Fibroblast of skin of scalp (primary cell): ENCODE measurements around the gene CD34.
A peak's percentile ranks its signal among the peaks of the same experiment; 100 is the strongest.
"Not testable (repeated sequence)": the region's sequence is repeated elsewhere in the genome, so short reads cannot be mapped to it uniquely, and the experiment has no call there.

Experiments used
- DNase-seq: peaks from one replicate; pipeline ENCODE4 v3.0.0-alpha.2; 2013

Gene CD34

DNA sequence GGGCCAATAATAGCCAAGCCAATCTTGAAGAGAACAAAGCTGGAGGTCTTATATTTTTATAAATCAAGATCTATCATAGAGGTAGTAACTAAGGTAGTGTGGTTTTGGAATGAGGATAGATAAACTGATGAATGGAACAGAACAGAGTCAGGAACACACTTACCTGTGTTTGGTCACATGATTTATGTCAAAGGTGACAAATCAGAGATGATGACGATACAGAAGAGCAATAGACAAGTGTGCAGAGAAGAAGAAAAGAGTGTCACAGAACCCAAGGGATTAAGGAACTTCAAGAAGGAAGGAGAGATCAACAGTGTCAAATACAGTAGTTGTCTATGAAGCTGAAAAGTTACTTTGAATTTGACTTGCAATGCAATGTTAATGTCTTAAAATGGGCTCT is 16.1 kb upstream of the CD34 start:
- DNase-seq = no peak

GRCh38 chr1:207925969-207926368 is 15.0 kb upstream of the CD34 start:
- not testable (repeated sequence) for DNase-seq

- peak; percentile 50 for DNase-seq
Measured at GRCh38 chr1:207925210-207925609, 14.3 kb upstream of the CD34 start.

DNA sequence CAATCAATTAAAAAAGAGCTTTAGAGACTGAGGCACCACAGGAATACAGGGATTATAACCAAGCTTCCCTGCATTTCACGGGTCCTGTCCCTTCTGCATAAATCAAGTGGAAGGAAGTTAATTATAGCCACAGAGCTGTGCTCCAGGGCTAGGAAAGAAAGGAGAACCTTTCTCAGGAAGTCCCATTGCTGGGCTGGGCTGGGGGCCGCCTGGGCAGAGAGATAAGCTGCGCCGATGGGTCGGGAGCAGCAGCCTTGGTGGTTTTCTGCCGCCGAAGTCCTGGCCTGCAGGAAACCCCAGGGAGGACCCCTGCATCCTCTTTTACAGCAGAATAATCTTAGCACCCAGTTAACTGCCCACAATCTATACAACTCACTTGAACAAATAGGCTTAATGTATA is 12.6 kb upstream of the CD34 start:
- DNase-seq = no peak

DNA sequence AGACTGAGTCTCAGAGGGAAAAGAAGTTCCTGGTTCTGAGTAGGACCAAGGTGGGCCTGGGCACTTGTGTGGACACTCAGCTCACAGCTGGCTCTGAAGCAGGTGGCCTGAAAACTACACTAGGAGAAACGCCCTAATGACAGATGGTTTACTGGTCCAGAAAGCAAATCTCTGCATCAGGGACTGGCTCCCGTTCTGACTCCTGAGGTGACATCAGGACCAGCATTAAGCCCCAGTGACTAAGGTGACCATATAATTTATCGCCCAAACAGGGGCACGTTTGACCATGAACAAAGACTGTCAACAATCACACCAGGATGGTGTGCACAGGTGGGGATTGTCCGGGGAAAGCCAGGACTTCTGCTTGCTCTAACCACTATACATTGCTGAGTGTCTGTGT is 12.2 kb upstream of the CD34 start:
- no peak for DNase-seq

DNA sequence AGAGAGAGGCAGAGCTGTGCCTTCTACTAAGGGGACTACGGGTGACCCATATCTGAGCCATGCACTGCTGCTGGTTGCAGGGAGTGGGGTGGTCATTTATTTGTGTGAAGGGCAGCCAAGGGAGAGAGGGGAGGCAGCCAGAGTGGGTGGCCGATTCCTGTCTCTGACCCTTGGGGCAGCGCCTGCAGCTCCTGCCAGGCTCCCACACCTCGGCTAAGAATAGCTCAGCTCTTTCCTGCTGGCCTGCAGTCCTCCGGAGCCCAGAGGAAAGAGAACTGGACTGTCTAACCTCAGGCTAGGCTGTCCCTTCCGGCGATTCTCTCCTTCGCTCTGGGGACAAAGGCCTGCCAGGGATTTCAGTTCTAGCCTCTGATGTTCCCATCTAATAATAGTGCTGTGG is 11.6 kb upstream of the CD34 start:
- no peak for DNase-seq

DNA sequence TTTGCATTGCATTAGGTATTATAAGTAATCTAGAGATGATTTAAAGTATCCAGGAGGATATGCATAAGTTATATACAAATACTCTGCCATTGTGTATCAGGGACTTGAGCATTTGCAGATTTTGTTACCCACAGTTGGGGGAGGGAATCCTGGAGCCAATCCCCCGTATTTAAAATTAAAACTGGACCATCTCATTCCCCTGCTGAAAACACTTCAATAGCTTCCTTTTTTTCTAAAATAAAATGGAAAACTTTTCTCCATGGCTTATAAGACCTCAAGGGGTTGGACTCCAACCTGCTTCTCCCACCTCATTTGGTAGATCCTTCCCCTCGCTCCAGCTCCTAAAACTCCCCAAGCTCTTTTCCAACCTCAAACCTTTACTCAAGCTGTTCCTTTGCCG is 10.4 kb upstream of the CD34 start:
- no peak for DNase-seq

- no peak for DNase-seq
Measured at GRCh38 chr1:207920444-207921021, 9.6 kb upstream of the CD34 start.

- peak; percentile 58 for DNase-seq
Measured at GRCh38 chr1:207919523-207920170, 8.7 kb upstream of the CD34 start.

DNA sequence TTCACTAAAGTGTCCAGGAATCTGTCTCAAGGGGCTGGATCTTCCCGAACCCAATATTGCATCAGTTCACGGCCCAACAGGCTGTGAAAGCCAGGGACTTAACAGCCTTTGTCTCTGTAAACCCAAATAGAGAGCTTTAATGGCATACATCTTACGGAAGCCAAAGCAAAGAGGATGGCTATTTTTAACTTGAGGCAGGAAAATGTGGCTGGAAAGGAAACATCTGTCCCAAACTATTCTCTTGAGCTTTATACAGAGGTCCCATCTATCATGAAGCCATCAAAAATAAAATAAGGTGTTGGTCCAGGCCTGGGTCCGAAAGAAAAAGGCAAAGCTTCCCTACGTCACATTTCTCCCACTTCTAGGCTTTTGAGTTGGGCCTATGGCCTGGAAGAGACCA is 7.7 kb upstream of the CD34 start:
- DNase-seq = no peak

DNA sequence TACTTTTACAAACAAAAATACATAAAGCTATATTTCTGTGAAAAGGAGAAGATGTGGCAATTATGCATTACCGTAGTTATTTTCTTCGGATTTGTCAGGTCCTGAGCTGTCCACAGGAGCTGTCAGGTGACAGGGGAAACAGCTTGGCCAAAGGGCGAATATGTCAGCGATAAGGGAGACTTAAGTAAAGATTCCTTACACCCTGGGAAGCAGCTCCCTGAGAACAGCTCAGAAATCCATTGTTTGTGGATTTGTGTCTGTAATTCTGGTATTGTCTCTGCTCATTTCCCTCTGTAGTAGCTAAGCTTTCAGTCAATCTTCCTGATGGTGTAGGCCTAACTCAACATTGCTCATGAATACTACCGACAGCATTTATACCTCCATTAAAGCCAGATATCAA is 7.1 kb upstream of the CD34 start:
- DNase-seq = no peak

GRCh38 chr1:207917080-207917479 is 6.2 kb upstream of the CD34 start:
- no peak for DNase-seq

DNA sequence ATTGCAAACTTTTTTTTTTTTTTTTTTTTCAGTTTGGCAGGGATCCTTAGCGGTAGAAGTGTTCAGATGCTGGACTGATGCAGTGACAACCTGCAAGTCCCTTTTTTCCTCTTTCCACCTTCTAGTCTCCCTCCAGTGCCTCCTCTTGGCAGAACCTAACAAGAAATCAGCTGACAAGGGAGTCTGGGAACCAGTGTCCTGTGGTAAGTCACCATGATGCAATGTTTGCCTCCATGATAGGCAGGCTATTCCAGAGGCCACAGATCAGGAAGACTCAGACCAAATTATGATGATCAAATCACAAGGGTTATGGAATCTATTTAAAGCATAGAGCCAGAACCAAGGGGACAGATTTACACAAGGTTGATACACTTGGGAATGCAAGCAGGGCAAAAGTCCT is 3.0 kb upstream of the CD34 start:
- no peak for DNase-seq

DNA sequence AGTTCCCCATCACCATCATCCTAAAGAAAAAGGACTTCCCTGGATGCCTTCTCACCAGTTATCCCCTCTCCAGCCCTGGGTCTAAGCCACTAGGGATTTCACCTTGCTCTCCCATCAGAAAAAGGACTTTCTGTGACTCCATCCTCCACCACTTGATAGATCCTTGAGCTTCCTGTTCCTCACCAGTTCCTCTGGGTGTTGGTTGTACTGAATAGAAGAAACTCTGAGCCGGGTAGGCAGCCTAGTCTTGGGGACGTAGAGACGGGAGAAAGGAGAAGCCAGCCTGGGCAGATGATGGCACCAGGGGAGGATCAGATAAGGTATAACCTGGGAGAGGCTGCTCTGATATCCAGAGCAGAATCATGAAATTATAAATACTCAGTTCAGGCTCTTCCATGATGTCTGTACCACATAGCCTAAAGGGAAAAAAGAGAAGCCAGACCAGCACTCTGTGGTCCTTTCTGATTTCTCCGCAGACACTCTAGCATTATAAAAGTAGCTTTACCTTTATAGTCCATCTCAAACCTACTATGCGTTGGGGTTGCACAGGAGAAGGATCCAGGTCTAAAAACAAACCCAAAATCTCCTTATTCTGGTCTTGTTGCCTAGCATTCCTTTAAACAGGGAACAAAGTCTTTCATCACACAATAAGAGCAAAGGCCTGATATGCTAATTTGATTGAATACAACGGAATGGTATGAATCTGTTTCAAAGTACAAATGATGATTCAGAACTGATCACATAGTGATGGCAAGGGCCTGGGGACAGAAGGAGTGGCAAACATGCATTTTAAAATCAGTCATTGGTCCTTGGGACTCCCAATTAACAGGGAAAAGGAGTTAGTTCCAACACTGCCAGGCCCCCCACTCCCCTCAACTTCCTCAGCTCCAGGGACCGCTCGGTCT is 1.2 kb upstream of the CD34 start:
- no peak for DNase-seq

DNA sequence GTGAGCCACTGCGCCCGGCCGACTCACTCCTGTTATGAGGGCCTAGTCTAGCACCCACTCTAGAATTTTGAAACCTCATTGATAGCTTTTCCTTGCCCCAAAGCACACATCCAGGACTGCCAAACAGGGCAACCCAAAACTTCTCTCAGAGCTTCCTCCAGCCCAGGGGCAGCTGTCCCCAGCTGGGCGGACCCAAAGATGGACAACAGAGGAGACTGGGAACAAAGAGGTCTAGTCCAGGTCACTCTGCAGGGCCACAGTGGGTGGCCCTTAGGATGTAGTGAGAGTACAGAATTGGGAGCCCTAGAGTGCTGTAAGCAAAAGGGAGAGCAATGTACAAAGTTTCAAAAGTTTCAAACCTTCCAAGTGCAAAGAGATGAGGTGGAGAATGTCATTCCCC is 1.2 kb downstream of the CD34 start:
- DNase-seq = no peak

- no peak for DNase-seq
Measured at GRCh38 chr1:207908107-207908734, 2.7 kb downstream of the CD34 start.

GRCh38 chr1:207904391-207904790 is 6.5 kb downstream of the CD34 start:
- DNase-seq = no peak

- DNase-seq = no peak
Measured at GRCh38 chr1:207903767-207904166, 7.2 kb downstream of the CD34 start.

GRCh38 chr1:207903053-207903452 is 7.9 kb downstream of the CD34 start:
- DNase-seq = no peak

GRCh38 chr1:207902566-207902965 is 8.4 kb downstream of the CD34 start:
- no peak for DNase-seq

DNA sequence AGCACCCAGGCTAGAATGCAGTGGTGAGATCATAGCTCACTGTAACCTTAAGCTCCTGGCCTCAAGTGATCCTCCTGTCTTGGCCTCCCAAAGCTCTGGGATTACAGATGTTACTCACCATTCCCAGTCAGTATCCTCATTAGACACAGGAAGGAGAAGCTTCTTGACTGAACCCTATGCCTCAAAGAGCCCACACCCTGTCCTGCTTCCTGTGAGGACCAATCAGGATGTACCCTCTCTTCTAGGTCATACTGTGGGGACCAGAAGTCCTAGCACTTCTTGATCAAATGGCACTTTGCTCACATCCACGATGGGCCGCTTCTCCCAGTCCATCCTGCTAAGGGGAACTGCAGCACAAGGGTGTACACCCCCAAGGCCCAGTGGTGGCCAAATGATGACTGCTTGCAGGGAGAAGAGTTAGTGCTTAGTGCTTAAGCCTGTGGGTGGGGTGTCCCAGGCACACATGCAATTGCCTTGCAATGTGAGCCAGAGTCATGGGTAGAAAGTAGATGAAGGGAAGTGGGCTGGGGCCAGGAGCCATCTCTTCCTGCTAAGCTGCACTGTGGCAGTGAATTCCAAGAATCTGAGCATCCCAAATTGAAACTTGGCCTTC is 9.8 kb downstream of the CD34 start:
- DNase-seq = no peak

- no peak for DNase-seq
Measured at GRCh38 chr1:207898836-207899235, 12.1 kb downstream of the CD34 start.

DNA sequence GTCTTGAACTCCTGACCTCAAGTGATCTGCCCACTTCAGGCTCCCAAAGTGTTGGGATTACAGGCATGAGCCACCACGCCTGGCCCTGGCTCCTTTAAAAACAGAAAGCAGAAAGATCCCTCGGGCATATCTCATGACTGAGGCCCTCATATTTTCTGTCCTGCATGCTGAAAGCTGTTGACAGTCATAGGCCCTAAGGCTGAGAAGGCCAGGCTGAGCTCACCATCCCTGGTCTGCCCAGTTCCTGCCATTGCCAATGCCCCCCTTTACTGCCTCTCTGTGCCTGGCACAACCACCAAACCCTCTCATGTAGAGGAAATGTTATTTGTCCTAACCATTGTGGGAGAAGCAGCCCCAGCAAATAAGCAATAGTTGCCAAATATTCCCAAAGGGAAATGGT is 12.7 kb downstream of the CD34 start:
- no peak for DNase-seq
